HG03439 (cell line): ENCODE results near the gene HOXD9.

ENCODE experiments used
- ATAC-seq: cut with Tn5 transposase; IDR thresholded peaks from one replicate; pipeline ENCODE4 v1.9.1; 2021; ENCODE audit warnings: mild to moderate bottlenecking, moderate library complexity; ENCODE audit not compliant: unreplicated experiment

The HOXD9 gene

DNA sequence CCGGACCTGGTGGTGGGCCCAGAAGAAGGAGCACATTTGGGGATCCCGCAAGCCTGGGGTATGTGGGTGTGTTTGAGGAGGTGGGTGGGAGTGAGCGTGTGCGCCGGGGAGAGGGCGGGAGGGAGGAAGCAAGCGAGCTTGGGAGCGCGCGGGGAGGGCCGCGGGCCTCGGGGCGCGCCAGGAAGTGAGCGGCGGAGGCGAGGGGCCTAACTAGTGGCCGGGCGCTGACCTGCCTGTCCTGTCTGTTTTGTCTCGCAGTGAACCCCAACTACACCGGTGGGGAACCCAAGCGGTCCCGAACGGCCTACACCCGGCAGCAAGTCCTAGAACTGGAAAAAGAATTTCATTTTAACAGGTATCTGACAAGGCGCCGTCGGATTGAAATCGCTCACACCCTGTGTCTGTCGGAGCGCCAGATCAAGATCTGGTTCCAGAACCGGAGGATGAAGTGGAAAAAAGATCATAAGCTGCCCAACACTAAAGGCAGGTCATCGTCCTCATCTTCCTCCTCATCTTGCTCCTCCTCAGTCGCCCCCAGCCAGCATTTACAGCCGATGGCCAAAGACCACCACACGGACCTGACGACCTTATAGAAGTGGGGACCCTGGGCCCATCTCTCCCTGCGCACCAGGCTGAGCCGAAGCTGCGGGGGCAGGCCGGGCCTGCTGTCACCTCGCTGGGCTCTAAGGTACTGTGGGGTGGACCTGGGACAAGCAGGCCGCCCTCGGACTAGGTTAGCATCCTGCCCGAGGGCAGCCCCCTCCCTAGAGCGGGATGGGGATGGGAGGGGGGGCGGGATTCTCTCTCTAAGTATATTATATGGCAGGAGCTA is 30.0 kb downstream of the HOXD9 start:
- no peak for ATAC-seq

DNA sequence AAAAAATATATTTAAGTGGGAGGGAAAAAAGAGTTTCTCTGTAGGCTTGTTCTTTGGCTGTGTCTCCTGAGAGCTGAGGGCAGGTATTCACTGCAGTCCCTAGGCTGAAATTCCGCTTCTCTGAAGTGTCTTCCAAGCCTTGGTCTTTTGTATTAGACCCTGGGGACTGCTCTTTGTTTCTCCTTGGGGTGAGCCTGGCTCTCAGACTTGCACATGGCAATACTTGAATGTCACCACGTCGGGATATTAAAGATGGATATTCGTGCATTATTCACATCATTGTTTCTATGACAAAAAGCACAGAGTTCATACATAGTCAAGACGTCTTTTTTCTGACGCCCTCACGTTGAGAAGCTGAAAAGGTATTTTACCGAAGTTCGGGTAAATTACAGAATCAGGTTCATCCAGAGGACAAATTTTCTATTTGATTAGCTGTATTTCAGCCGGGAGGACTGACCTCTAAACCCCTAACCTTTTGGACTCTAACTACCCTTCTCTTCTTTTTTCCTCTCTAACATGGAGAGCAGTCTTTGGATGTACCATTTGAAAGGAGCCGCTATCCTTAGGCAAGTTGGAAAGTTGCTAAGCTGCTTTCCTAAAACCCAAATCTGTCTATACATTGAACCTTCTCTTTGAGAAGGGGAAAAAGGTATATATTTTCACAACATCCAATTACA is 32.2 kb downstream of the HOXD9 start:
- no peak for ATAC-seq

DNA sequence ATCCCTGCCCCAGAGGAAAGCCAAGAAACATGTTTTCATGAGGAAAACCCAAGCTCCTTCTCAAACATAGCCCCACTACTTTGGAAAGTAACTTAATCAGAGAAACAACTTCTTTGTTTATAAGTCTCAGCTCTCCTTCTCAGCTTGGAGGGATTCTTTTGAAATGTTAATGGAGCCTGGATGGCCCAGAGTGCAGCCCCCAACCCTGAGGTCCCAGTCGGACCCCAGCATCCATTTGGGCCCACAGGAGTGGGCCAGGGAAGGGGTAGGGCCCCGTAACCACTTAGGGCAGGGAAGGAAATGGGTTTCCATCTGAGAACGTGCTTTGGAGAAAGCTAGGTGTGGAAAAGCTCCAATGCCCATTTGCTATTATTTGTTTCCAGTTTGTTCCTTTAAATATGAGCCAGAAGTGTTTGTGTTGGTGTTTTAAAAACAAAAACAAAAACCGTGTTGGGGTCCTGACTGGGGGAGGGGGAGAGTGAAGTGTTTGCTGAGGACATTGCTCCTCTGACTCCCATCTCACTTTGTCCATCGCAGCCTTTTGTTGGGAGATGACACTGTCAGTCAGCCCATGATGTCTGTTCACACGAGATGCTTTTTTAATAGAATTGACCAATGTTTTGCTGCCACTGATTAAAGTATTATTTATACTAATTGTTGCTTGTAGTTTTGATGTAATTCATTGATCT is 33.0 kb downstream of the HOXD9 start:
- ATAC-seq = no peak

DNA sequence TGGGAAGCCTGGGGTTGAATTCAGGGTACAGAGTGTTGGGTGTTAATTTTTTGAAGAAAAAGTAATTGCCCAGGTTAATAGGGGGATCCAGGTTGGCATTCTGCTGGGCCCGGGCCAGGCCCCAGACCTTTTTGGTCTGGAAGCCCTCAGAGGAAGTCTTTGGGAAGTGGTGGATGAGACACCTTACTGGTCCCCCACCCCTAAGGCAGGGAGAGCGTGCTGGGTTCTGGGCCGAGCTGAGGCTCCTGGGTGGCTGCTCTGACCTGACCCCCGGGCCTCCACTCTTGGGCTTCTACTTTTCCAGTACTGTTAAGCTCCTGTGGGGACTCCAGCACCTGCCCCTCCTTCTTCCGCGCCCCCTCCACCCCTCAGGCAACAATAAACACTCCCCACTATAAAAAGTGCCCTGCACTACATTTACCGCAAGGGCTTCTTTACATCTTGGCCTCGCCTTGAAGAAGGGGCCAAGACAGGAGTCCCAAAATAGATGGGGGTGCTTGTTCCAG is 33.8 kb downstream of the HOXD9 start:
- ATAC-seq = no peak

DNA sequence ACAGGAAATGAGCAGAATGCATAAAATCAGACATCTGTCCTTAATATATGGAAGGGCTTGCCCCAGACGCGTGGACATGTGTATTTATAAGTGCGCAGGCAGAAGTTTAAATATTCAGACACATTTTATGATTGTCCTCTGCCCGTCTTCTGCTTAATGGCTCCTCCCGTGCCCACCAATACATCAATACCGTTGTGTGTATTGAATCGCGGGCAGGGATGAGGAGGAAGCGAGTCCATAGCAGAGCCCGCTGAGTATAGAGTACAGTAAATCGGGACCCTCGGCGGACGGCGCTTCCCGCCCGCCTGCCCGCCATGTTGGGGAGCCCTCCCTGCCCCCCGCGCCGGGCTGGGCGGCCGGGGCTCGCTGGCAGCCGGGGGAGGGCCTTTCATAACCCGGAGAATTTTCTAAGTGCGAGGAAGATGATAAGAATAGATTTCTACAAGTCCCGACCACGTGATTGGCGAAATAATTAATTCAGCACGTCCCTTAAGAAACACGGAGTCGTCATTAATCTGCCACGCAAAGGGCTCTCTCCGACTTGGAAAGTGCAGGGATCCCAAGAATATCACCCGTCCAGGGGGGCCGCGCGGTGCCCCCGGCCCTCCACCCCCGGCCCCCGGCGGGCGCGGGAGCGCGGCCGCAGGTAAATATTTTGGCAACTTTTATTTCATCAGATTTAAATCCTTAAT is 34.4 kb downstream of the HOXD9 start, which contains the start of gene HOXD3:
Gene HOXD3 (plus strand): TSS at position 501 of the 692 bp plus-strand sequence. CDS start 11,808 bp downstream, outside the sequence.
- no peak for ATAC-seq

DNA sequence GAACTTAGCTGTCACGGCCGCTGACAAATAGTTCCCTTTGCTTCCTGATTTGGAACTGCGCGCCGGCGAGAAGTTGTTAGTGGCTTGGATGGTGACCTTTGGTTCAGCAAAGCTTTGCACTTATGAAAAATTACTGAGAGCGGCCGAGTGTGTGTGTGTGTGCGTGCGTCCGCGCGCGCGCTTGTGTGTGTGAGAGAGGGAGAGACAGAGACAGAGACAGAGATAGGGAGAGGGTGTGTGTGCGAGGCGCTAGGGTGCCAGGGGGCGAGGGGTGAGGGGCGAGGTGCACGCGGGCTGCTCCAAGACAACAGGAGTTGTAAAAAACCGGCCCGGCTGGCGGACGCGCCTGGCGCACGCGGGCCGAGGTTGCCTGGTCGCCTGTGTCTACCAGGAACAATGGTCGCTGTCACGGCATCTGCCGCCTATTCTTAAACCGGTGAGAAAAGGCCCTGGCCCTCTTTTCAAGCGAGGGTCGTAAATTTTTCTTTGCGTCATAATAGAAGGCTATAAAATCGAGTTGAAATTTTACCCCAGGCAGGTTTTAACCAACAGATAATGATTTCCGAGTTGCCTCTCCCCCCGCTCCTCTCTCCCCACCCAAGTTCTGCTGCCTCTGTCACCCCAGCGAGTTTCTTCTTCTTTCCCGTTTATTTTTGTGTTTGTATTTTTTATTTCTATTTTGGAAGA is 35.1 kb downstream of the HOXD9 start:
- no peak for ATAC-seq

DNA sequence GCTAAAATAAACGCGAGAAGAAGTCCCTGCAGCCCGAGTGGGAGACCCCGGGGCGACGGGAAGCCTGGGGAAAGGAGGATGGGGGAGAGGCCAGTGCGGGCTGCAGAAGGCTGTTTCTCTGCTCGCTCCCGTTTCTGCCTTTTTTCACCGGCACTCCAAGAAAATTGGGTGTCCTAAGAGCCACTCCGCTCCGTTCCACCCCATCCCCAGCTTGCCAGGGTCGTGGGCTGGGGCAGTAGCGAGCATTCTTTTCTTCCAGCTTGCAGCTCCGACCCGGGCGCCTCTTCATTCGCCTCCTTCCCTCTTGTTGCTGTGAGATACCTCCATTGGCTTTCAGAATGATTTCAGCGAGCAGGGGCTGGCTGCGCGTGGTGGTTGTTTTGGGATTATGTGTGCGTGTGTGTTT is 35.7 kb downstream of the HOXD9 start:
- no peak for ATAC-seq

DNA sequence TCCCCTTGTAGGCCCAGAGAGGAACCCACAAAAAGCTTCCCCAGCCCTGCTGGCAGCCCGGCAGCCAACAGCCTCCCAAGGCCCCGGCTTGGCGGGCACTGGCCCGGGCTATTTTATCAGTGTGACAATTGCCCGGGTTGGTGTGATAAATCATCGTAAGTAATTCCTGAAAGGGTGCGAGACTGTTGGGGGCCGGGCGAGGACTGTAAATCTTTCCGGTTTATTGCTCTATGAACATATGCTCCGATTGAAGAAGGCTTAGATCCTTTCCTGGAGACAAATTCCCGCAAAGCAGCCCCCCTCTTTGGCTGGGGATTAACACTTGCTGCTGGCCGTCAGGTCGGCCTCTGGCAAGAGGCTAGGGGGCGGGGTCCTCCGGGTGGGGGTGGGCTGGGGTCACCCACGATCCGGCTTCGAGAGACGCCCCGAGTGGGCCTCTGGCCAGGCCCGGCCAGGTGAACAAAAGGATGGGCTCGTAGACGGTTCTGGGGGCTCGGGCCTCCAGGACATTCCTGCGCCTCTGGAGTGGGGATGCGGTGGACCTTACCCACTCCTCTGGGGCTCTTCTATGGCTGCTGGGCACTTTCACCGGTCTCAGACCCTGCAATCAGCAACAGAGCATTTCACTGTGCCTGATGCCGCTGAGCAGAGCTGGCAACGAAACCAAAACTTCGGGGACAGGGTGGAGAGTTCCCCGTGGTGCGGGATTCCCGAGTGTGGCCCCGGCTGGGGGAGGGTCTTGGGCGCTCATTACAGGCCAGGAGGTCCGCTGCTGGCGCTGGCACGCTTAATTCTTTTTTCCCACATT is 36.5 kb downstream of the HOXD9 start:
- ATAC-seq = no peak

DNA sequence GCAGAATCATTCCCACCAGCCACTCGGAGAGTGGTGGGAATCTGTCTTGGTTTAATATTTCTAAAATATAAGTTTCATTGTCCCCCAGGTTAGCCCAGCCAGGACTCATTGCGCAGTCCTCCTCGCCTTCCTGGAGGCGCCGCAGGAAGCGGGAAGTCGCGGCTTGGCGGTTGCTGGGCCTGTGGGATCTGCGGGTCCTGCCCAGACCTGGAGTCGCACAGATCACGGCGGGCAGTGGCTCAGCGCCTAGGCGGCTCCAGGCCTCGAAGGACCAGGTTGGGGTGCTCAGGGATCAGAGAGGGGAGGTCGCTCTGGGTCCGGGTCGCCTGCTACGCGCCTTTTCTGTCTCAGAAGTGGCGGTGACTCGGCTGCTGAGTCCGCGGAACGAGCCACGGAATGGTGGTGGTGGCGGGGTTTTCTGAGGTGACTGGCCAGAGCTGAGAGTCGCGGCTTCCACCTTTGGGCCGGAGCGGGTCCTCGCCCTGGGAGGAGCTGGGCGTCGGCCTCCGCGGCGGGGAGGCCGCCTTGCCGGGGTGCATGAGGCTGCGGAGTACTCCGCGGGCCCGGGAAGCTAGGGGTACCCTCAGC is 37.2 kb downstream of the HOXD9 start:
- ATAC-seq = no peak

DNA sequence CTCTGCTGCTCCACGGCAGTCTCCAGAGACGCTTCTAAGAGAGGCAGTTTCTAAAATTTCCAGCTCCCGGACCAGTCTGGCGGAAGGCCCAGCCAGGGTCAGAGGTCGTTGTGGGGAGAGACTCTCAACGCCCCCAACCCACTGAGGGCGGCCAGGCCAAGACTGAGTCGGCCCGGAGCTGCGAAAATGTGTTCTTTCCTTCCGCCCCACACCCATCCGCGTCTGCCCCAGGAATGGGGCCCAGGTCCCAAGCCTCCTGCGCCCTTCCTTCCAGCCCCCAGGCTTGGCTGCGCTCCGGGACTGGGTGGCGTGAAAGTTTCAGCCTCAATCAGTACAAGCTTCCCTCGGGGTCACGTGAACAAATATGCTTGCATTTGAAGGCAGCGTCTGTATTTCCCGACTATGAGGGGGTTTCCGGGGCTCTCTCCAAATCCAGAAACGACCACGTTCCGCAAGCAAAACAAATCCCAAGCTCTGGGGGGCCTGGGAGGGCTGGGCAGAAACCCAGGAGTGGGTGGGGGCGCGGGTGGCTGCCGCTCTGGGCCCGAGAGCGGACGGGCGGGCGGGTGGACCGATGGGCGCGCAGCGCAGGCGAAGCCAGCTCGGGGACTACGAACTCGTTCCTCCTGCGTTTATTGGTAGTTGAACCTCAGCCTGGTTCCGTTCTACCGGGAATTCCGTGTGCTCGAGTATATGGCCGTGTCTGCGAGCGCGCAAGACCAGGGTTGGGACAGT is 37.9 kb downstream of the HOXD9 start:
- ATAC-seq = no peak

DNA sequence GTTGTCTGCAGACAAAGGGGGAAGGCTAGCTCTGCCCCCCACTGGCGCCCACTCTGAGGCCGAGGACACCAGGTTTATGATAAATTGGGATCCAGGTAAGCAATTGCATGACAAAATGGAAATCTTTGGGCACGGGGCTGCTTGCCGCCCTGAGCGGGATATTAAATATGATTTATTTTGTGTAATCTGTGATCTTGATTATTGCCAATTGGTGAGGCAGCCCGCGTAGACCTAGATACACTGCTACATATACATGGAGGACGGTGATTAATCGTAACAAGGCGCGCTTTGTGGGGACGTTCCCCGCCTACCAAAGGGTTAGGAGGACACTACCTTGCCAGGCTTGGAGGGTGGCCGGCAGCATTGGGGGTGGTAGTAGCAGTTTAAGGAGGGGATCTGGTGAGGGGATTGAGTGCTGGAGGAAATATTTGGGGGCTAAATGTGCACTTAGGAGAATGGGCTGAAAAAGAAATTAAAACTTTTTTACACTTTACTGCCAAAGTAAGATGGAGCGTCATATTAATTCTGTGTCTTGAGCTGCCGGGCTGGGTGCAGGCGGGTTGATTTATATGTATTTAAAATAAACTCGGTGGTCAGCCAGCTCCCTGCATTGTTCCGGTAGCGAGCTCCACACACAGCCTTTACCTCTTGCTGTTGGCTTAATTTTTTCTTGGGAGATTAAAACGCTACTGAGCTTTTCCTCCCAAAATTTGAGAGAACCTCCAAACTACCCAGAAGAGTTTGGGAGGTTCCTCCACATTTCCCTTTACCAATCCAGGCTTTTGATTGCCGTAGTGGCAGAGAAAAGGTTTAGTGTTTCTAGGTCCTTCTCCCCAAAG is 38.7 kb downstream of the HOXD9 start:
- no peak for ATAC-seq

DNA sequence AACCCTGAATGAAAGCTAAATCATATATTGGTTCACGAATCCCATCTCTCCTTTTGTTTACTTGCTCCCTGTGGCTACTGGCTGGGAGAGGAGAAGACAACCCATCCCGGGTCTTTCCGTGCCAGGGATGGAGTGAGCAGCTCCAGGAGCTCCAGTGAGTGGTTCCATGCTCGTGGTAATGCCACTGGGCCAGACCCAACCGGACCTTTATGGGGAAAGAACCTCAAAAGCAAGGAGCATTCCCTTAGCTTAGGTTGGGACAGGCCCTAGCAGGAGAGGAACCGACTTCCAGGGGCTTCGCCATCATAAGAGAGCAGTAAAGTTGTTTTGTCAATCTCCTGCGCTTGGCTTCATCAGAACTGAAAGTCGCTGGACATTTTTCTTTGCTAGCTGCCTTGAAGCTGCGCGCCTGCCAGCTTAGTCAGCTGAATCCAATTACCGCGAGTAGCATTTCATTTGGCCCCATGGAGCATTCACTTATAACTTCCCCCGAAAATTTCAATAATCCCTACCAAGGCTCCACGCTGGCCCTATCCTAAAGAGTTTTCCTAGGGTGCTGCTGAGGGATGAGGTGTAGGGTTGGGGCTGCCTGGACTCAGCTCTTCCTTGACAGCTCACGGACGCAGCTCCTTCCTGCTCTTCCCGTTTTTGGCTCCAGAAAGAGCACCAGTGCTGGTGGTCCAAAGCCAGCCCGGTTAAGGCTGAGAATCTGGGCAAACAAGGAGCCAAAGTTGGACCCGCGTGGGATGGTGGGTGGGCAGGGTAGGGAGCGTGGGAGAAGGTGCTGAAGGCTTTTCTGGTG is 39.5 kb downstream of the HOXD9 start:
- no peak for ATAC-seq

DNA sequence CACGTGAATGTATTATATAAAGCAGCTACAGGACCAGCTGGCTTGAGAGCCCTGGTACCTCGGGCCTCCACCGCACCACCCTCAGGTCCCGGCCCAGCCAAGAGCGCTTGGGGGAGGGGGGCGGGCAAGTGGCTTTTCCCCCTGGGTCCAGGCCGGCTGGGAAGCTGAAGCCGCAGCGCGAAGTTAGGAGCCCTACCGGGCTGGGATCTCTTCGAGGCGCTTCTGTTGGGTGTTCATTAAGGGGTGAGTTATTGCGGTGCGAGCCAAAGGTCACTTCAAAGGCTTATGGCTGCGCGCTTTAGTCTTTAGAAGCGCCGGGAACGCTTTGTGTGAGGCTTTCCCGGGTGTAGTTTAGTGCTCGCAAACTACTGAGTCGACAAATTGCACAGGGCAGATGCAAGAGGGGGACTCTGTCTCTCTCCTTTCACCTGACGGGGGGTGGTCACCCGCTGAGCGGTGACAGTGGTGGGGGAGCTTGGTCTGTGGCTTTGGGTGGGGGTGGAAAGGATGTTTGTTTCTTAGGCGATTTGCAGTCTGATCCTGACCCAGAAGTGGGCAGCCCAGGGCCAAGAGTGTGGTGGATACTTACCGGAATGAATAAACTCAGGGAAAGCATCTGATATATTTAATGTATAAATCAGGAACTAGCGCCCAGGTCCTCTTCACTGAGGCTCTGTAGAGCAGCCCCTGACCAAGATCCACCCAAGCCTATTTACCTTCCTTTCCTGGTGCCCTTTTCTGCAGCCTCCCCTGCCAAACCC is 40.6 kb downstream of the HOXD9 start:
- ATAC-seq = no peak

DNA sequence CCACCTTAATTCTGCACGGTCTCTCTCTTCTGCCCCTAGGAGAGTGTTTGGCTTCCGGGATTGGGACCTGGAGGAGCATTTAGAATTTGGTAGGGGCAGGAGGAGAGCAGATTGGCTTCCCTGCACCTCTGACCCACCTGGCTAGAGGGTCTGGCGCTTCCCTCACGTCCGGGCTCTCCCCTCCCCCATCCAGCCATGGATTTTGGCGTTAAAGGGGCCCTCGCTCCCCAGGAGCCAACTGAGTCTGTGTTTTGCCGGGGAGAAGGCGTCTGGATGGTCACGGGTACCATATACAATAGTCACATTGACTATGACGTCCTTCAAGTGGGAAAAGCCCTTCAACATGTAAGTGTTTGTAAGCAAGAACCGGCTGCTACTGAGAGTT is 41.1 kb downstream of the HOXD9 start:
- no peak for ATAC-seq

DNA sequence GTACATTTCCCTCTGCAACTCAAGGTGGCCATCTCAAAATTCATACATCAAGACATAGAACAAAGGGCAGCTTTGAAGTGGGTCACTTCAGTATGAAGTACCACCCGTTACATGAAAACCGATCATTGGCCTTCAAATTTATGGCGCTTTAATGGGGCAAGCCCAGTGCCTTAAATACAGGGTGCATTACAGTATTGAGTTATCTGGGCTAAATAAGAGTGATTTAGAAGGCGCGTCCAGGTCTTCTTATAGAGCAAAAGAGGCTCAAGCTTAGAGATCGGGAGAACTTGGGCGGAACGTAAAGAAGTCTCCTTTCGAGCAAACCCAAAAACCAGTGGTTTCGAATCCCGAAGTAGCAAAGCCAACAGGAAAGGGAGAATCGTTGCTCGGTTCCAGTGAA is 41.7 kb downstream of the HOXD9 start:
- ATAC-seq = no peak
